Right lobe of liver (tissue), 6 donors: ENCODE measurements around the gene IST1. TPM values are rescaled to one million over a fixed set of nuclear protein-coding genes. Genes with fewer than 3 reads are reported as not detected.

Experiments used
- ATAC-seq, 4 donors: fragments of 200-7000 bp; cut with Tn5 transposase; one replicate each; pipeline ENCODE4 v1.9.1; 2020; ENCODE audit warnings: mild to moderate bottlenecking in 4 of 4, moderate library complexity in 4 of 4
- DNase-seq, 3 donors: peaks; one replicate each; pipeline ENCODE4 v3.0.0-alpha.2; 2020
- H3K27ac ChIP-seq, 3 donors: fragments of 200-600 bp; one replicate each; pipeline ENCODE4 v1.8.0; 2022
- H3K27me3 ChIP-seq, 2 donors: fragments of 200-600 bp; one replicate each; pipeline ENCODE4 v1.8.0; 2022
- H3K36me3 ChIP-seq, 4 donors: fragments of 200-600 bp; sonication (generic) in 1 of 4; one replicate each; pipeline versions ENCODE4 v1.5.1 to v1.8.0; 2017 to 2022; ENCODE audit warnings: control low read depth in 1 of 4
- H3K4me1 ChIP-seq, 4 donors: fragments of 200-600 bp; sonication (generic) in 1 of 4; one replicate each; pipeline versions ENCODE4 v1.5.1 to v1.8.0; 2017 to 2022; ENCODE audit warnings: control low read depth in 1 of 4
- H3K4me3 ChIP-seq, 3 donors: fragments of 200-600 bp; one replicate each; pipeline ENCODE4 v1.8.0; 2022
- H3K9me3 ChIP-seq, 4 donors: fragments of 200-600 bp; sonication (generic) in 1 of 4; one replicate each; pipeline versions ENCODE4 v1.5.1 to v1.8.0; 2017 to 2022; ENCODE audit warnings: control low read depth in 1 of 4
- POLR2A ChIP-seq: fragments of 450-650 bp; IDR thresholded peaks from one replicate; pipeline ENCODE4 v1.6.1; 2017; ENCODE audit warnings: antibody characterized with exemption, mild to moderate bottlenecking
- WGBS: methylation state at CpG from one replicate; pipeline ENCODE4 v1.1.6; 2018; ENCODE audit warnings: low coverage, low lambda C conversion rate; ENCODE audit not compliant: insufficient coverage; ENCODE audit errors: missing lambda C conversion rate; 5-methylcytosine and 5-hydroxymethylcytosine counted together
- intact Hi-C, 2 donors: fragments of 100-400 bp; cut with DNase I; formaldehyde crosslinking; loops; one replicate each; pipeline versions ENCODE4 v1.11.2 to v1.14.1; 2022
- total RNA-seq, 6 experiments: library from RNA; depleted of rRNA in 2 of 6; stranded (reverse); fragments of >200 nt in 2 of 6; fragmentation: NEBNext Ultra II Directional in 3 of 6; extraction: Animal tissue kit (Norgen Biotek cat#: 25700) in 3 of 6; gene quantifications; one replicate each; pipeline versions ENCODE4 v1.1.0 to v1.2.4, GENCODE V29; 2016 to 2023
- TF ChIP-seq, protein P1 (sequence below), 4 donors: fragments of 200-600 bp in 3 of 4; fragments of 450-650 bp in 1 of 4; IDR thresholded peaks; one replicate each; pipeline versions ENCODE4 v1.5.1 to v1.8.0; 2016 to 2022; ENCODE audit warnings: antibody characterized with exemption in 4 of 4, mild to moderate bottlenecking in 2 of 4
- donor health status: DM: no; HTN: yes; CAD: no.
- donor health status: DM: no; HTN: no; CAD: no.
- donor health status: DM: no; HTN: no; CAD: no.
- donor health status: DM: no; HTN: yes; CAD: no.
- donor health status: DM: no; HTN: yes; CAD: no.

IST1 gene
- total RNA-seq, 6 experiments from 2014 or later = 44.7 to 73.4 (median 65.5) TPM

DNA sequence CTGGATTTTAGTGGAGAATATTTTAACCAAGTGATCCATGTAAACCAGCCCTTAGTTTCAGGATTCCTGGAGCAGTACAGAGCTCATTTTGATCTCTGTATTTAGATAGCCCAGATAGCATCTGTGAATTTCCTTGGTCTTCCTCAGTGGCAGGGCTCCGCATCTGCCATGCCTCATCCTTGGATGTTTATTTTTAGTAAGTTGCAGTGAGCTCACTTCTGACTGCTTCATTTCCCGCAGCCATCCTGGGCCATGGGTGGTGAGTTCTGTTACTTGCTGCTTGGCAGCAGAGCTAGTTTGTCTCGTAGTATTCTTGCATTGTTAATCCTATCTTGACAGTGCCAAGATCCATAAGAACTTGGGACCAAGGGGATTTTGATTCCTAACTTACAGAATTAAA lies 33.7 kb downstream of the IST1 start:
- TF ChIP-seq POLR2A = no peak
- TF ChIP-seq, protein P1, sequence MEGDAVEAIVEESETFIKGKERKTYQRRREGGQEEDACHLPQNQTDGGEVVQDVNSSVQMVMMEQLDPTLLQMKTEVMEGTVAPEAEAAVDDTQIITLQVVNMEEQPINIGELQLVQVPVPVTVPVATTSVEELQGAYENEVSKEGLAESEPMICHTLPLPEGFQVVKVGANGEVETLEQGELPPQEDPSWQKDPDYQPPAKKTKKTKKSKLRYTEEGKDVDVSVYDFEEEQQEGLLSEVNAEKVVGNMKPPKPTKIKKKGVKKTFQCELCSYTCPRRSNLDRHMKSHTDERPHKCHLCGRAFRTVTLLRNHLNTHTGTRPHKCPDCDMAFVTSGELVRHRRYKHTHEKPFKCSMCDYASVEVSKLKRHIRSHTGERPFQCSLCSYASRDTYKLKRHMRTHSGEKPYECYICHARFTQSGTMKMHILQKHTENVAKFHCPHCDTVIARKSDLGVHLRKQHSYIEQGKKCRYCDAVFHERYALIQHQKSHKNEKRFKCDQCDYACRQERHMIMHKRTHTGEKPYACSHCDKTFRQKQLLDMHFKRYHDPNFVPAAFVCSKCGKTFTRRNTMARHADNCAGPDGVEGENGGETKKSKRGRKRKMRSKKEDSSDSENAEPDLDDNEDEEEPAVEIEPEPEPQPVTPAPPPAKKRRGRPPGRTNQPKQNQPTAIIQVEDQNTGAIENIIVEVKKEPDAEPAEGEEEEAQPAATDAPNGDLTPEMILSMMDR (IDR thresholded peaks at IDR 0.05) = no peak
- Histone ChIP-seq H3K36me3 (peaks cover 6 to 72% (median 22%) of the 10 kb centered on the region in 4 donors), H3K9me3 (no peaks in the 10 kb centered on the region), H3K27ac (no peak overlapping the region), H3K4me3 (no peak overlapping the region), H3K27me3 (no peaks in the 10 kb centered on the region), H3K4me1 (peaks cover 0 to 7% (median 2%) of the 10 kb centered on the region in 4 donors)
- 77% methylated on average over 3 of the region's 3 CpGs for WGBS
- intact Hi-C loops = no loop called here
- DNase-seq (no peak), ATAC-seq (no peak)

DNA sequence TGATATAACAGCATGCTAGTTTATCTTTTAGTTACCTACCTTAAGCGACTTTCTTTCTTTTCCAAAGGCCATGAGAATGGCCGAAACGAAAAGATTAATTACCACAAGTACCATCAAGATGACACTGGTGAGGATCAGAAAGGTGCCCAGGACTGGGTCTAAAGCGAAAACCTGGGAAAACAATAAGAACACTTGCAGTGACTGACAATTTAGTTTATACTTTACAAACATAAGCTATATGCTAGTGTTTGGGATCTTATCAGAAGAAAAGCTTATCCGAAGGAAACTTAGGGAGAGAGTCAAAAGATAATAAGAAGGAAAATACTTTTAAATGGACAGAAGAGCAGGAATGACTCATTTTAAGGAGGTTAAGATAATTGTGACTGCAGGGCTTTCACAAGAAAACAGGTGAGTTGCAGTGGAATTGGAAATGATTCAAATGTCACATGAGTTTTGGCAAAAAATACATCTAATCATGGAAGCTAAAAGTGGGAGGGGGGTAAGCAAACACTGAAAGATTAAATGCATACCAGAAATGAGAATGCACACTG lies 34.8 kb downstream of the IST1 start:
- no peak overlapping the region for H3K27ac ChIP-seq
- peaks cover 4 to 69% (median 20%) of the 10 kb centered on the region in 4 donors for H3K36me3 ChIP-seq
- ATAC-seq (no peak), DNase-seq (no peak)
- H3K27me3 ChIP-seq = no peaks in the 10 kb centered on the region
- intact Hi-C loops = no loop called here
- no peak for TF ChIP-seq POLR2A
- TF ChIP-seq, protein P1 (IDR thresholded peaks at IDR 0.05) = no peak
- WGBS = 82% methylated on average over 5 of the region's 5 CpGs
- H3K9me3 ChIP-seq = no peaks in the 10 kb centered on the region
- no peak overlapping the region for H3K4me3 ChIP-seq
- H3K4me1 ChIP-seq = peaks cover 0 to 7% (median 2%) of the 10 kb centered on the region in 4 donors

DNA sequence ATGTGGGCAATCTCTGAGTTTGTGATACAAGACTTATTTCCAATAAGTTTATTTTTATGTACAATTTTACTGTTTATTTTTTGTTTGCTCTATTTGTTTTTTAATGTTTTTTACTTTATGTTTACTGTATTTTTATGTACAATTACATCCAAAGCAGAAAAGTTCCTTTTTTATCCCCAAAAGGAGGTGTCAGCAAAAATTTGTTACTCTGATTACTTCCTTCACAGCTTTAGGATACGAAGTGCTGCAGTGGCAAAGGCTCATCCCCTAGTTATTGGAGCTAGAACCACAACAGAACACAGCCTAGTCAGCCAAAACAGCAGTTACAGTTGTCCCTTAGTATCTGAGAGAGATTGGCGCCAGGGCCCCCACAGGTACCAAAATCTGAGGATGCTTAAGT lies 35.7 kb downstream of the IST1 start:
- Histone ChIP-seq H3K4me3 (no peak overlapping the region), H3K27me3 (no peaks in the 10 kb centered on the region), H3K4me1 (peaks cover 0 to 7% (median 2%) of the 10 kb centered on the region in 4 donors), H3K27ac (no peak overlapping the region), H3K36me3 (peaks cover 0 to 61% (median 18%) of the 10 kb centered on the region in 4 donors), H3K9me3 (no peaks in the 10 kb centered on the region)
- intact Hi-C loops = no loop called here
- DNase-seq (no peak), ATAC-seq (peak in 1 of 4 donors; percentile 39)
- TF ChIP-seq, protein P1 (IDR thresholded peaks at IDR 0.05) = no peak
- TF ChIP-seq POLR2A = no peak
- 82% methylated on average over 2 of the region's 2 CpGs for WGBS

DNA sequence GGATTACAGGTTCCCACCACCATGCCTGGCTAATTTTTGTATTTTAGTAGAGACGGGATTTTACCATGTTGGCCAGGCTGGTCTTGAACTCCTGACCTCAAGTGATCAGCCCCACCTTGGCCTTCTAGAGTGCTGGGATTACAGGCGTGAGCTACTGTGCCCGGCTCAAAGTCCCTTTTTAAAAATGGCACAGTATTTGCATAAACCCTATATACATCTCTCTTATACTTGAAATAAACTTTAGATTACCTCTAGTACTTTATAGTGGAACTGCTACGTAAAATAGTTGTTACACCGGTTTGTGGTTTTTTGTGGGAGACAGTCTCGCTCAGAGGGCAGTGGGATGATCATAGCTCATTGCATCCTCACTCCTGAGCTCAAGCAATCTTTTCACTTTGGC lies 36.3 kb downstream of the IST1 start:
- Histone ChIP-seq H3K4me3 (no peak overlapping the region), H3K36me3 (peaks cover 0 to 55% (median 14%) of the 10 kb centered on the region in 4 donors), H3K4me1 (peaks cover 0 to 7% (median 2%) of the 10 kb centered on the region in 4 donors), H3K27ac (no peak overlapping the region), H3K27me3 (no peaks in the 10 kb centered on the region), H3K9me3 (no peaks in the 10 kb centered on the region)
- intact Hi-C loops = no loop called here
- 82% methylated on average over 3 of the region's 6 CpGs for WGBS
- DNase-seq (no peak), ATAC-seq (no peak)
- TF ChIP-seq, protein P1 (IDR thresholded peaks at IDR 0.05) = no peak
- no peak for TF ChIP-seq POLR2A
